K562 (cell line): ENCODE measurements around the gene RAB31. TPM values are rescaled to one million over a fixed set of nuclear protein-coding genes. Genes with fewer than 3 reads are reported as not detected.

Experiments
- BDP1 ChIP-seq: IDR thresholded peaks from 3 replicates; pipeline ENCODE4 v1.6.1; 2011; ENCODE audit not compliant: insufficient read length, insufficient read depth
- CBX3 ChIP-seq, 2 experiments: IDR thresholded peaks; 1 replicate in 1 of 2; 2 replicates in 1 of 2; pipeline ENCODE4 v1.6.1; 2012; ENCODE audit warnings: inconsistent platforms in 2 of 2, low read length in 2 of 2, borderline replicate concordance in 1 of 2, control low read depth in 1 of 2
- FOSL1 ChIP-seq: fragments of 200-800 bp; sonication (Bioruptor generic); conservative IDR thresholded peaks from 2 replicates; pipeline ENCODE4 v1.6.1; 2016; ENCODE audit warnings: missing genetic modification characterization, missing compliant biosample characterization
- HDAC1 ChIP-seq, 2 experiments: fragments of 450-650 bp; IDR thresholded peaks; 2 replicates each; pipeline ENCODE4 v1.6.1; 2016 to 2017; ENCODE audit warnings: inconsistent platforms in 1 of 2, mild to moderate bottlenecking in 1 of 2, moderate library complexity in 1 of 2
- NBN ChIP-seq: fragments of 450-650 bp; IDR thresholded peaks from 2 replicates; pipeline ENCODE4 v1.6.1; 2016; ENCODE audit warnings: low read depth, mild to moderate bottlenecking
- PPARD ChIP-seq: fragments of 250-450 bp; sonication (Bioruptor Pico); IDR thresholded peaks from 2 replicates; pipeline ENCODE4 v1.8.0; 2022; ENCODE audit warnings: inconsistent platforms, mild to moderate bottlenecking, moderate library complexity
- PYGO2 ChIP-seq: fragments of 450-650 bp; IDR thresholded peaks from 2 replicates; pipeline ENCODE4 v1.6.1; 2016; ENCODE audit warnings: mild to moderate bottlenecking, missing genetic modification characterization, moderate library complexity, missing compliant biosample characterization
- RBM25 ChIP-seq: fragments of 200-400 bp; formaldehyde crosslinking; IDR thresholded peaks from 2 replicates; pipeline ENCODE4 v1.6.1; 2018; ENCODE audit warnings: low read length, low read depth, moderate library complexity; ENCODE audit not compliant: severe bottlenecking
- ZNF644 ChIP-seq: fragments of 200-800 bp; sonication (Bioruptor generic); IDR thresholded peaks from 2 replicates; pipeline ENCODE4 v1.6.1; 2016; ENCODE audit warnings: low read depth, missing genetic modification characterization, missing compliant biosample characterization
- polyA plus RNA-seq, 8 experiments: library from polyadenylated mRNA; depleted of rRNA in 4 of 8; stranded (reverse) in 5 of 8; unstranded in 3 of 8; fragments of >200 nt; fragmentation: Nextera tagmentation in 2 of 8; fragmentation: Illumina TruSeq in 1 of 8; extraction: Ambion mirVana in 2 of 8; extraction: Trizol in 1 of 8; gene quantifications; 2 replicates each; pipeline versions ENCODE4 v1.2.1 to v1.2.3, GENCODE V29; 2011 to 2014; ENCODE audit warnings: inconsistent platforms in 1 of 8, missing spikeins in 1 of 8
- total RNA-seq, 7 experiments: library from RNA; depleted of rRNA in 6 of 7; stranded (reverse); fragments of >200 nt in 6 of 7; fragmentation: Illumina TruSeq in 2 of 7; extraction: Trizol in 2 of 7; gene quantifications; 2 replicates each; pipeline versions ENCODE4 v1.2.1 to v1.2.3, GENCODE V29; 2011 to 2021; ENCODE audit warnings: low replicate concordance in 1 of 7
- TF ChIP-seq, protein P1 (sequence below): fragments of 450-650 bp; IDR thresholded peaks from 2 replicates; pipeline ENCODE4 v1.6.1; 2018; ENCODE audit not compliant: partially characterized antibody
- TF ChIP-seq, protein P2 (sequence below): fragments of 250-450 bp; sonication (Bioruptor Pico); IDR thresholded peaks from 2 replicates; pipeline ENCODE4 v1.5.0; 2021; ENCODE audit warnings: mild to moderate bottlenecking, moderate library complexity
- TF ChIP-seq, protein P3 (sequence below): fragments of 200-800 bp; sonication (Bioruptor generic); IDR thresholded peaks from 2 replicates; pipeline ENCODE4 v1.6.1; 2016; ENCODE audit warnings: missing genetic modification characterization, missing compliant biosample characterization
- TF ChIP-seq, protein P4 (sequence below): fragments of 450-650 bp; formaldehyde crosslinking; IDR thresholded peaks from 2 replicates; pipeline ENCODE4 v1.4.0; 2022; ENCODE audit warnings: missing genetic modification characterization

RAB31 gene
- total and polyA plus RNA-seq, 9 of the 15 experiments (the other 6 are each of a cell fraction or from before 2014, with no cell fraction given) = 20.7 to 70.4 (median 41.3) TPM

DNA sequence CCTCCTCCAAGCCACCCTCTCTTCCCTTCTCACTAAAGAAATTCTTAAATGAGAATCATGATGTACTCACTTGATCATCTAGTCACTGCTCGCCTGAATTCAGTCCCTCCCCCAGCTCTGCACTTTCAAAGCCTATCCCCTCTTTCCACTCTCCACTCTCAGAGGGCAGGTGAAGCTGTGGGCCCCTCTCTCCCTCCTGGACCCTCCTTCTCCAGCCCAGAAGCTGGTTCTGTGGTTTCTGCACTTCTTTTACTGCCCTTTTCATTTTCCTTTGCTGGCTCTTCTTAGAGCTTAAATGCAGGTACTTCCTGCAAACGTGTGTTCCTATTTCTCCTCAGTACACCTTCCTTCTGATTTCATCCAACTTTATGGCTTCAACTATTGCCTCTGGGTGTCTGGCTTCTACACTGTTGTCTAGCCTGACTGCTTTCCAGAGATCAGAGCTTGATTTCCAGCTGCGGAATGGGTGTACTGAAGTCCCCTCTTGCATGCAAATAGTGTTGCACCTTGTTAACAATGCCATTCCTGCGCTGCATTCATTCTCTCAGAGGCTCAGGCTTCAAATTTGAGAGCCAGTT is 162.4 kb downstream of the RAB31 start (continued):
- TF ChIP-seq, protein P1, sequence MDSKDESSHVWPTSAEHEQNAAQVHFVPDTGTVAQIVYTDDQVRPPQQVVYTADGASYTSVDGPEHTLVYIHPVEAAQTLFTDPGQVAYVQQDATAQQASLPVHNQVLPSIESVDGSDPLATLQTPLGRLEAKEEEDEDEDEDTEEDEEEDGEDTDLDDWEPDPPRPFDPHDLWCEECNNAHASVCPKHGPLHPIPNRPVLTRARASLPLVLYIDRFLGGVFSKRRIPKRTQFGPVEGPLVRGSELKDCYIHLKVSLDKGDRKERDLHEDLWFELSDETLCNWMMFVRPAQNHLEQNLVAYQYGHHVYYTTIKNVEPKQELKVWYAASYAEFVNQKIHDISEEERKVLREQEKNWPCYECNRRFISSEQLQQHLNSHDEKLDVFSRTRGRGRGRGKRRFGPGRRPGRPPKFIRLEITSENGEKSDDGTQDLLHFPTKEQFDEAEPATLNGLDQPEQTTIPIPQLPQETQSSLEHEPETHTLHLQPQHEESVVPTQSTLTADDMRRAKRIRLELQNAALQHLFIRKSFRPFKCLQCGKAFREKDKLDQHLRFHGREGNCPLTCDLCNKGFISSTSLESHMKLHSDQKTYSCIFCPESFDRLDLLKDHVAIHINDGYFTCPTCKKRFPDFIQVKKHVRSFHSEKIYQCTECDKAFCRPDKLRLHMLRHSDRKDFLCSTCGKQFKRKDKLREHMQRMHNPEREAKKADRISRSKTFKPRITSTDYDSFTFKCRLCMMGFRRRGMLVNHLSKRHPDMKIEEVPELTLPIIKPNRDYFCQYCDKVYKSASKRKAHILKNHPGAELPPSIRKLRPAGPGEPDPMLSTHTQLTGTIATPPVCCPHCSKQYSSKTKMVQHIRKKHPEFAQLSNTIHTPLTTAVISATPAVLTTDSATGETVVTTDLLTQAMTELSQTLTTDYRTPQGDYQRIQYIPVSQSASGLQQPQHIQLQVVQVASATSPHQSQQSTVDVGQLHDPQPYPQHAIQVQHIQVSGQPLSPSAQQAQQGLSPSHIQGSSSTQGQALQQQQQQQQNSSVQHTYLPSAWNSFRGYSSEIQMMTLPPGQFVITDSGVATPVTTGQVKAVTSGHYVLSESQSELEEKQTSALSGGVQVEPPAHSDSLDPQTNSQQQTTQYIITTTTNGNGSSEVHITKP = no peak
- TF ChIP-seq ZNF644 = 0 out of 2 replicates have a peak, but pooled peaks have one; percentile 9
- no peak for TF ChIP-seq FOSL1 (tag)
- TF ChIP-seq, protein P2, sequence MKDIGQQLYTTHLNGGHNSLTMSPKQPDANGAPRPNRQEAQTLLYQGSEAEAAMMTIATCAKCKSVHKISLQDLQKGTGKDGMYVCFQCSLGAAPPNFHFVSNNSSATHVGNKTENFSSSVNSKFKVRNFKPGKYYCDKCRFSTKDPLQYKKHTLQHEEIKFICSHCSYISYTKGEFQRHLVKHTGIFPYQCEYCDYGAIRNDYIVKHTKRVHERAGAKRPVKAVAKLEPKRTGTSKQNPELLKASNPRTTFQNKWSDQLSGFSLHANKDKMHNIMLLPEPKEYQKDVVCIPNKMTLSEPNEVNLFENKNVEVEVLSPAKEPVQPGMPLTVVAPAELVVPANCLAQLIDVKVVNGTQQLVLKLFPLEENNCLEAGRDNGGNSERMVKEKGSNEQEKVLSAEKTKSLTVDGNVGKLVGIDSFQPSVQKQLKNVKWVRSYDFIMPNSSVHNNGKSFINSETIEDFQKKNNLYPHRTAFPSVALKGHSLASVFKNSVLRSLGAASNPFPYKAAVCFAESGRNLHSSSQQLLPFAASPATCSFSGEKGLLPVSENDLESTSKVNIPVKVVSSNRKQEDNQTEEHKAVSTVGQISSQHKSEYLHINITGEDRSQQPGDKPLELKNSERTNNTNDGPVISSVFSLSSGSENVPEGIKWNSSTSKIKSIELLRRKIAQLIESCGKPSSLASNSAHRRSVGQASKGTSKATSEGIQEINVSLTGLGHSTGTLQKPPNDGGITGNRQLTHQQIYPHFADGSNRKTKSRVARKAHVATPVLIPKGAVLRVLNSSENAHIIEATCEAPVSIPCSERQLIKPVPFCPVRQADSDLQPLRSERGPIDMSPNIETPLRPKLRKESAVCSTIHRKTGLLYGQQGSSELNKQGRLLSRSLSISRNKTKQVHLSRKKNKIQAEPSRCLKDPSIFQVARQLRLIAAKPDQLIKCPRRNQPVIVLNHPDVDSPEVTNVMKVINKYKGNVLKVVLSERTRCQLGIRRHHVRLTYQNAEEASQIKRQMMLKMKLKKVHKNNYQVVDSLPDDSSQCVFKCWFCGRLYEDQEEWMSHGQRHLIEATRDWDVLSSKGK (CRISPR knock-in tag) = no peak
- no peak for TF ChIP-seq PYGO2 (tag)
- TF ChIP-seq PPARD (CRISPR knock-in tag) = no peak
- TF ChIP-seq, protein P3, sequence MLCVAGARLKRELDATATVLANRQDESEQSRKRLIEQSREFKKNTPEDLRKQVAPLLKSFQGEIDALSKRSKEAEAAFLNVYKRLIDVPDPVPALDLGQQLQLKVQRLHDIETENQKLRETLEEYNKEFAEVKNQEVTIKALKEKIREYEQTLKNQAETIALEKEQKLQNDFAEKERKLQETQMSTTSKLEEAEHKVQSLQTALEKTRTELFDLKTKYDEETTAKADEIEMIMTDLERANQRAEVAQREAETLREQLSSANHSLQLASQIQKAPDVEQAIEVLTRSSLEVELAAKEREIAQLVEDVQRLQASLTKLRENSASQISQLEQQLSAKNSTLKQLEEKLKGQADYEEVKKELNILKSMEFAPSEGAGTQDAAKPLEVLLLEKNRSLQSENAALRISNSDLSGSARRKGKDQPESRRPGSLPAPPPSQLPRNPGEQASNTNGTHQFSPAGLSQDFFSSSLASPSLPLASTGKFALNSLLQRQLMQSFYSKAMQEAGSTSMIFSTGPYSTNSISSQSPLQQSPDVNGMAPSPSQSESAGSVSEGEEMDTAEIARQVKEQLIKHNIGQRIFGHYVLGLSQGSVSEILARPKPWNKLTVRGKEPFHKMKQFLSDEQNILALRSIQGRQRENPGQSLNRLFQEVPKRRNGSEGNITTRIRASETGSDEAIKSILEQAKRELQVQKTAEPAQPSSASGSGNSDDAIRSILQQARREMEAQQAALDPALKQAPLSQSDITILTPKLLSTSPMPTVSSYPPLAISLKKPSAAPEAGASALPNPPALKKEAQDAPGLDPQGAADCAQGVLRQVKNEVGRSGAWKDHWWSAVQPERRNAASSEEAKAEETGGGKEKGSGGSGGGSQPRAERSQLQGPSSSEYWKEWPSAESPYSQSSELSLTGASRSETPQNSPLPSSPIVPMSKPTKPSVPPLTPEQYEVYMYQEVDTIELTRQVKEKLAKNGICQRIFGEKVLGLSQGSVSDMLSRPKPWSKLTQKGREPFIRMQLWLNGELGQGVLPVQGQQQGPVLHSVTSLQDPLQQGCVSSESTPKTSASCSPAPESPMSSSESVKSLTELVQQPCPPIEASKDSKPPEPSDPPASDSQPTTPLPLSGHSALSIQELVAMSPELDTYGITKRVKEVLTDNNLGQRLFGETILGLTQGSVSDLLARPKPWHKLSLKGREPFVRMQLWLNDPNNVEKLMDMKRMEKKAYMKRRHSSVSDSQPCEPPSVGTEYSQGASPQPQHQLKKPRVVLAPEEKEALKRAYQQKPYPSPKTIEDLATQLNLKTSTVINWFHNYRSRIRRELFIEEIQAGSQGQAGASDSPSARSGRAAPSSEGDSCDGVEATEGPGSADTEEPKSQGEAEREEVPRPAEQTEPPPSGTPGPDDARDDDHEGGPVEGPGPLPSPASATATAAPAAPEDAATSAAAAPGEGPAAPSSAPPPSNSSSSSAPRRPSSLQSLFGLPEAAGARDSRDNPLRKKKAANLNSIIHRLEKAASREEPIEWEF = no peak
- no peak for TF ChIP-seq HDAC1 (IDR thresholded peaks at IDR 0.05)
- TF ChIP-seq, protein P4, sequence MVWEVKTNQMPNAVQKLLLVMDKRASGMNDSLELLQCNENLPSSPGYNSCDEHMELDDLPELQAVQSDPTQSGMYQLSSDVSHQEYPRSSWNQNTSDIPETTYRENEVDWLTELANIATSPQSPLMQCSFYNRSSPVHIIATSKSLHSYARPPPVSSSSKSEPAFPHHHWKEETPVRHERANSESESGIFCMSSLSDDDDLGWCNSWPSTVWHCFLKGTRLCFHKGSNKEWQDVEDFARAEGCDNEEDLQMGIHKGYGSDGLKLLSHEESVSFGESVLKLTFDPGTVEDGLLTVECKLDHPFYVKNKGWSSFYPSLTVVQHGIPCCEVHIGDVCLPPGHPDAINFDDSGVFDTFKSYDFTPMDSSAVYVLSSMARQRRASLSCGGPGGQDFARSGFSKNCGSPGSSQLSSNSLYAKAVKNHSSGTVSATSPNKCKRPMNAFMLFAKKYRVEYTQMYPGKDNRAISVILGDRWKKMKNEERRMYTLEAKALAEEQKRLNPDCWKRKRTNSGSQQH (CRISPR knock-in tag) = 0 out of 2 replicates have a peak, but pooled peaks have one; percentile 34
- no peak for TF ChIP-seq BDP1
- no peak for TF ChIP-seq RBM25
- no peak for TF ChIP-seq NBN
- no peak for TF ChIP-seq CBX3 (IDR thresholded peaks at IDR 0.05; ENCODE audit: borderline replicate concordance in 1 of 2, low read length in 2 of 2)
